Parathyroid adenoma (tissue), 2 donors: ENCODE data around the gene CFAP58.

Experiments
- H2AFZ ChIP-seq: fragments of 300-600 bp; sonication (generic); one replicate; pipeline ENCODE4 v1.7.0; 2017; ENCODE audit warnings: antibody characterized with exemption, mild to moderate bottlenecking
- H3K27ac ChIP-seq: fragments of 300-600 bp; sonication (generic); one replicate; pipeline ENCODE4 v1.7.0; 2017
- H3K27me3 ChIP-seq: fragments of 300-600 bp; sonication (generic); one replicate; pipeline ENCODE4 v1.7.0; 2017; ENCODE audit warnings: low read length; ENCODE audit not compliant: control insufficient read depth, insufficient read depth
- H3K36me3 ChIP-seq: fragments of 300-600 bp; sonication (generic); one replicate; pipeline ENCODE4 v1.7.0; 2017; ENCODE audit warnings: low read length; ENCODE audit not compliant: control insufficient read depth, insufficient read depth
- H3K4me1 ChIP-seq: fragments of 300-600 bp; sonication (generic); one replicate; pipeline ENCODE4 v1.7.0; 2017; ENCODE audit warnings: control low read depth
- H3K4me2 ChIP-seq: fragments of 300-600 bp; sonication (generic); one replicate; pipeline ENCODE4 v1.7.0; 2017; ENCODE audit warnings: low read length
- H3K4me3 ChIP-seq: fragments of 300-600 bp; sonication (generic); one replicate; pipeline ENCODE4 v1.7.0; 2017; ENCODE audit warnings: low read depth, low read length
- H3K79me2 ChIP-seq: fragments of 300-600 bp; sonication (generic); one replicate; pipeline ENCODE4 v1.7.0; 2017; ENCODE audit warnings: control low read depth
- H3K9ac ChIP-seq: fragments of 300-600 bp; sonication (generic); one replicate; pipeline ENCODE4 v1.7.0; 2017; ENCODE audit warnings: mild to moderate bottlenecking
- H3K9me3 ChIP-seq: fragments of 300-600 bp; sonication (generic); one replicate; pipeline ENCODE4 v1.7.0; 2017; ENCODE audit warnings: low read length; ENCODE audit not compliant: control insufficient read depth
- TF ChIP-seq, protein P1 (sequence below): fragments of 300-600 bp; sonication (generic); IDR thresholded peaks from one replicate; pipeline ENCODE4 v1.7.0; 2017; ENCODE audit warnings: antibody characterized with exemption, mild to moderate bottlenecking
- donor health status: primary hyperparathyroidism.

CFAP58 gene

DNA sequence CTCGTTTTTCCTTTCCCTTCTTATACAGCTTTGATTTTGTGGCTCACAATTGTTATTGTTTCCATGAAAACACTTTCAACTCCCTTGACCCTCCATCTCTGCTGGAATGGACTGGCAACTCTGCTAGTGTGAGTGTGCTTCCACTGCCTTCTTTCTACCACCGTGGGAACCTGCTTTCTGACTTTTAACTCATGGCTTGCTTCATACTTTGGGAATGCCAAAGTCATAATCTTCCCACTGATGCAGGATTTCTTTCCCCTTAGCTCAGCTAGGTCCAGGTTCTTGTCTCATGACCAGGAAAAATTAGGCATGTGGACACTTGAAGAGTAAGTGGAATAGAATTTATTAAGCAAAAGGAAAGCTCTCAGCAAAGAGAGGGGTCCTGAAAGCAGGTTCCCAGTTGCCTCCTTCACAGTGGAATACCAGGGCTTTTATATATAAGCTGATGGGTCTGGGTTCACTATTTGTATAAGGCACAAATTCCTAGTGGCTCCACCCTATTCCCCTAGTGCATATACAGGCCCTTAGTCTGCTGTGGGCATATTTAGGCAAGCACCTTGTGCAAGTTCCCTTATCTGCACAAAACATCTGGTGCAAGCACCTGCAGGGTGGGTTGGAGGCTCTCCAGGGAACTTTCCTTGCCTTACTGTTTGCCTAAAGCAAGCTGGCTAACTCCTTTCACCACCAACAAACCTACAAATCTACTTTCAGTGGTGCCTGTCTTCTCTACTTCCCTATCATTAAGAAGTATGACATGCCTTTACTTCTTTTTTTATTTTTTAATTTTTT, 119.5 kb downstream of the CFAP58 start:
- Histone ChIP-seq H3K4me3 (no peak overlapping the region), H3K9me3 (no peaks in the 10 kb centered on the region), H2AFZ (no peak overlapping the region), H3K79me2 (no peaks in the 10 kb centered on the region), H3K27me3 (no peaks in the 10 kb centered on the region), H3K36me3 (no peaks in the 10 kb centered on the region), H3K9ac (no peak overlapping the region), H3K4me2 (no peak overlapping the region), H3K4me1 (no peaks in the 10 kb centered on the region), H3K27ac (no peak overlapping the region)
- TF ChIP-seq, protein P1, sequence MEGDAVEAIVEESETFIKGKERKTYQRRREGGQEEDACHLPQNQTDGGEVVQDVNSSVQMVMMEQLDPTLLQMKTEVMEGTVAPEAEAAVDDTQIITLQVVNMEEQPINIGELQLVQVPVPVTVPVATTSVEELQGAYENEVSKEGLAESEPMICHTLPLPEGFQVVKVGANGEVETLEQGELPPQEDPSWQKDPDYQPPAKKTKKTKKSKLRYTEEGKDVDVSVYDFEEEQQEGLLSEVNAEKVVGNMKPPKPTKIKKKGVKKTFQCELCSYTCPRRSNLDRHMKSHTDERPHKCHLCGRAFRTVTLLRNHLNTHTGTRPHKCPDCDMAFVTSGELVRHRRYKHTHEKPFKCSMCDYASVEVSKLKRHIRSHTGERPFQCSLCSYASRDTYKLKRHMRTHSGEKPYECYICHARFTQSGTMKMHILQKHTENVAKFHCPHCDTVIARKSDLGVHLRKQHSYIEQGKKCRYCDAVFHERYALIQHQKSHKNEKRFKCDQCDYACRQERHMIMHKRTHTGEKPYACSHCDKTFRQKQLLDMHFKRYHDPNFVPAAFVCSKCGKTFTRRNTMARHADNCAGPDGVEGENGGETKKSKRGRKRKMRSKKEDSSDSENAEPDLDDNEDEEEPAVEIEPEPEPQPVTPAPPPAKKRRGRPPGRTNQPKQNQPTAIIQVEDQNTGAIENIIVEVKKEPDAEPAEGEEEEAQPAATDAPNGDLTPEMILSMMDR: no peak

DNA sequence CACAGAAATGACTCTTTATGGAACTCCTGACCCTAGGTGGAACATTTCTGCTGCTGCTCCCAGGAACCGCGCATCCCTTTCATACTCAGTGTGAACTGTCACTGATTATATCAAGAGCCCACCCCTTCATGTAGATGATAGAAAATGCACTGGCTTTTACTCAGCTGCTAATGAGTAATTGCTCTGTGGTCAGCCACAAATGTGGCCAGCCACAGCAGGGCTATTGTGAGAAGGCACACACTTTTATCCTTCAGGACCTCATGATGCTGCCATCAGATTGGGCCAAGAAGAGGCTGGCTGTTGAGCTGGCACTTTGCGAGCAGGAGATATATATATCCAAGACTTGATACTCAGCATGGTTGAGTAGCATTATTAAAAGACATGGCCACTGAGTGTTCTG, 124.7 kb downstream of the CFAP58 start:
- TF ChIP-seq, protein P1: no peak
- Histone ChIP-seq H3K79me2 (no peaks in the 10 kb centered on the region), H3K9me3 (no peaks in the 10 kb centered on the region)

DNA sequence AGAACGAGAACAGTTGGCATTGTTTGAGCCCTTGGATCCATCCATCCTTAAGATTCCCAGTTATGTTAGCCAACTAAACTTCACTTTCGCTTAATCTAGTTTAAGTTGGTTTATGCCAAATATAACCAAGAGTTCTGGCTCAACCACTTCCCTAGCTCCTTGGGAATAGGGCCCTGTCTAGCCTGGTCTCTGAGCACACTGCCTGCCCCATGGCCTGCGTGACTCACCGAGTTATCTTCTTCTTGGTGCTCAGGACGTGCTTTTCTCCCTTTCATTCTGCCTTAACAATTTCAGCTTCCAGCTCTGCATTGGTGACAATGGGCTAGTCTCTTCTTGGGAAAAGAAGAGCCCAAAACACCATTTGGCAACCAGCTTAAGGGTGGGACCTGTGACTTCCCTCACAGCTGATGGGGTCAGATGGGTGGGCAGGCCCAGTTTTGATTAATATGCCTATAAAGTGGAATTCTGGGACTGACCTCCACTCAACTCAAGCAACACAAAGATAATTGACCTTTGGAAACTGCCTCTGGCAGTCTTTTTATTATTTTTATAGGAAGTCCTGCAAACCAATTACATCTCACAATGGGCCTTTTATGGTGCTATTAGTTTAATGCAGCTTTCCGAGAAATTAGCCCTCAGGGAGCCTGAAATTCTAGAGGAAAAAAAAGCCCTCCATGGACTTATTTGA, 126.4 kb downstream of the CFAP58 start:
- H3K9me3 ChIP-seq: no peaks in the 10 kb centered on the region
- H3K36me3 ChIP-seq: no peaks in the 10 kb centered on the region
- H3K4me3 ChIP-seq: no peak overlapping the region
- no peak overlapping the region for H3K4me2 ChIP-seq
- H2AFZ ChIP-seq: no peak overlapping the region
- no peaks in the 10 kb centered on the region for H3K4me1 ChIP-seq
- H3K27ac ChIP-seq: no peak overlapping the region
- H3K79me2 ChIP-seq: no peaks in the 10 kb centered on the region
- H3K9ac ChIP-seq: no peak overlapping the region
- no peaks in the 10 kb centered on the region for H3K27me3 ChIP-seq
- TF ChIP-seq, protein P1: no peak

More for the DNA sequence above, 124.7 kb downstream of the CFAP58 start:
- H3K4me1 ChIP-seq: no peaks in the 10 kb centered on the region
- no peak overlapping the region for H2AFZ ChIP-seq
- H3K4me3 ChIP-seq: no peak overlapping the region
- no peaks in the 10 kb centered on the region for H3K27me3 ChIP-seq
- no peak overlapping the region for H3K9ac ChIP-seq
- H3K27ac ChIP-seq: no peak overlapping the region
- H3K4me2 ChIP-seq: no peak overlapping the region
- no peaks in the 10 kb centered on the region for H3K36me3 ChIP-seq

DNA sequence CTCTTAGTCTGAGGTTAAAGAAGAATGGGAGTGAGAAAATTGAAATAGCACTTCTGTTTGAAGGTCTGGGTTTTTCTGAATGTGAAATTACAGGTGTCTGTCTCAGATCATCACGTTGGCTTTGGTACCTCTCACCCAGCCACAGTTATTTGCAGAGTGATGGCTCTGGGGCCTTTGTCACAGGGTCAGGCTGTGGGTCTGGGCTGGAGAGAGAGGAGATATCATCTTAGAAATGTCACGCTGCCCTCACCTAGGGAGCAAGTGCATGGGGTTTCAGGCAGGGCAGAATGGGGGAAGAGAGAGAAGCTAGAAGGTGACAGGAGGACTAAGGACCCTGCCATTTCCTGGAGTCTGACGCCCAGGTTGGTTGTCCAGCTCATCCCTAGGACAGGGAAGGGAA, 127.2 kb downstream of the CFAP58 start:
- no peak overlapping the region for H3K4me2 ChIP-seq
- no peaks in the 10 kb centered on the region for H3K9me3 ChIP-seq
- no peaks in the 10 kb centered on the region for H3K36me3 ChIP-seq
- H3K27ac ChIP-seq: no peak overlapping the region
- TF ChIP-seq, protein P1: no peak
- no peak overlapping the region for H3K9ac ChIP-seq
- H3K27me3 ChIP-seq: no peaks in the 10 kb centered on the region
- peak overlapping the region; percentile 29 for H2AFZ ChIP-seq
- no peaks in the 10 kb centered on the region for H3K79me2 ChIP-seq
- H3K4me1 ChIP-seq: no peaks in the 10 kb centered on the region
- no peak overlapping the region for H3K4me3 ChIP-seq
